Activated T-helper 9 cell treated with anti-CD3 and anti-CD28 coated beads, Interleukin-2, amount 50 U/mL, for 16 hours (primary cell): ENCODE results near the gene LITAFD.

Source experiments
- DNase-seq: peaks from one replicate; pipeline ENCODE4 v3.0.0-alpha.2; 2020; ENCODE audit warnings: low read depth

Gene LITAFD

DNA sequence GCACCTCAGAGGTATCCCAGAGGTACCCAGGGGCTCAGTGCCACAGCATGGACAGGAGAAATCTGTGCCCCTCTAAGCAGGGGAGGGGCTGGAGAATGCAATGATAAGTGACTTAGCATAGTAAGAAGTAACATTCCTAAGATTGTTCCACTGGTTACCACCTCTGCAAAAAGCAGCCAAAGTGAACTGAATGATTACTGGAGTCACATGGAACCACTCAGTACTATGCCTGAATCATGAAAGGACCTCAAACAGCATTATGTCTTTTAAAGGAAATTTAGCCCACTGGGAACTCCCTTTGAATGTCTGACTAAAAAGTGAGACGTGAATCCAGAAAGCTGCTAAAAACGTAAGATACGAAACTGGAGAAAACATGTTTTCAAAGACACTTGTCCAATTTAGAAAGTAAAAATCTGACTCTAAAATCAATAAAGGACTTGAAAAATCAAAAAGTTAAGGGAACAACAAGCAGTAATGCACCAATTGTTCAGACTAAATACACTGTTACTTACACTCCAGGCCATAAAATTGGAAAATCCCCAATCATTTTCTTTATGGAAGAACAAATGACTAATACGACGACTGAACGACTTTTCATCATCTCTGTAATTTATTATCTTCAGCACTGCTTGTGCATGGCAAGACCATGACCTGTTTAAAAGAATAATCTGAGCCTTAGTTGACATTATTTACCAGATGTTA is 38.6 kb downstream of the LITAFD start:
- no peak for DNase-seq

GRCh38 chr16:8921347-8921984 is 39.3 kb downstream of the LITAFD start:
- DNase-seq = no peak

GRCh38 chr16:8923199-8923598 is 41.0 kb downstream of the LITAFD start:
- DNase-seq = no peak

DNA sequence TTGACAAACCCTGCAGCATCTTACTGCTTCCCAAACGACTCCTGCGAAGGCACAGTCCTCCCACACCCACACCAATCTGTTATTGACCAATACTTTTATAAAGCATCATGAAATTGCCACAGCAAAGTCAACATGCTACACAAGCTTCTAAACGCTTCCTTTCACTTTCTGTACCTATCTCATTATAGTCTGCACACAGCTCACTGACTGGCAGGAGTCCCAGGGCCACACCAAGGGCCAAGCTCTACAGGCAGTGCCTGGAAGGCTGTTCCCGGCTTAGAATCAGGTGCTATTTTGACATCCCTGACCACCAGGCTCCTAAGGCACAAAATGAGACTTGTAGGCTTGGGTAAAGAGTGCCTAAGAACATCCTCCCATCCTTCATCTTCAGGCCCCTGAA is 42.1 kb downstream of the LITAFD start:
- DNase-seq = no peak

DNA sequence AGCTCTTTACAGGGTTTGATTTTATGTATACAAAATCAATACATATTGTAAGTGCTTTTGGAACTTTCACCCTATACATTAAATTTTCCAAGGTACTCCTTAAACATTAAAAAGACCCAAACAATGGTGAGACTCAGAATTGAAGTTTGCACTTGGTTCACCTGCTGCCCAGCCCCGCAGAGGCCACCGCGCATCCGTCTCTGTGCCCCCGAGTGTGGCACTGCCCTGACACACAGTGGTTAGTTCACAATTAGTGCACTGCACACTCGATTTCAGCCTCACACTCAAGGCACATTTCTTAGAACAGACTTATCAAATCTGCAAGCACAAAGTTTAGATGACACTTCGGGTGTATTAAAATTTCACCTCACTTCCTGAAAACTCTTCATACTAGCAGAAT is 43.3 kb downstream of the LITAFD start:
- DNase-seq = no peak

GRCh38 chr16:8926827-8927226 is 44.7 kb downstream of the LITAFD start:
- no peak for DNase-seq

- peak; percentile 24 for DNase-seq
Observed at GRCh38 chr16:8928467-8928957, 46.4 kb downstream of the LITAFD start.

DNA sequence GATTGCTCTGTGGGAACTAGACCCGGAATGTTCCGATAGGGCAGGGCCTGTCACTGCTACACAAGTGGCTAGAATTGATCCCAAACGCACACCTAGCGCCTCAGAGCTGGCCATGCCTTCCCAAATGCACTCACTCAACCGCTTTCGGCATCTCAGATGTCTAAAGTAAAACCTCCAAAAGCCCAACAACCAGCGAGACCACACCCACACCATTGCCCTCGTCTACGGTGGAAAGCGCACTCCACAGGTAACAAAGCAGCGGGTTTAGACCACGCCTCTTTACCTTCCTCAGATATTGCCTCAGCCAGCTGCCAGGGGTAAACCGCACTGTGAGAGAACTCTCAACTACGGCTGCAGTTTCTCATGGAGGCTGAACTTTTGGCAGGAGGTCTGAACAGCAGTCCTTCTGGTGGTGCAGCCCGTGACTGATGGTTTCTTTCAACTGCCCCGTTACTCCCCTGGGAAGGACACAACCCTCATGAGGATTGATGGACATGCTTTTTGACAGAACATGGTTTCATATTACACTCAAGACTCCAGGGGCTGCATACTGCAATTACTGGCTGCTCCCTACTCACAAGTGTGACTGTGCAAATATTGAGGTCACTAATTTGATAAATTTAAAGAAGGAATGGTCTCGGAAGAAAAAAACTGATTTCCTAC is 47.1 kb downstream of the LITAFD start:
- DNase-seq = no peak

DNA sequence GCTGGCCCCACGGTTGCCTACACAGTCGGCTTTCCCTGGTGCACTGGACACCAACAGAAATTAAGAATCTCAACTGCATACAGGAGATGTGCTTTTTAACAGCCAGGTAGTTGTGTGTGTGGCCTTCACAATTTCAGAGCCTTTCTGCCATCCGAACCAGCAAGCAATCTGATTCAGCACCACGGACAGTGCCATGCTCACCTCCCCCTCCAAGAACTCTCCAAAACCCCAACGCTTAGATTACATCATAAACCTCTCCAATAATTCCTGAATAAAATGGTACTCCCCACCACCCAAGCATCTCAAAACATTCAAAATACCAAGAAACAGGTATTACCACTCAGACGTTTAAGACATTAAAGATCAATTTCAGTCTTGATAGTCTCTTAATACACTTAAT is 49.7 kb downstream of the LITAFD start:
- peak; percentile 11 for DNase-seq

- no peak for DNase-seq
Observed at GRCh38 chr16:8934601-8935000, 52.5 kb downstream of the LITAFD start.
